DOHH2 (cell line): ENCODE results near the gene SEC31B.

Experiments used
- H3F3A ChIP-seq: fragments of 200-600 bp; sonication (generic), shearing (Covaris generic); 2 replicates; pipeline ENCODE4 v1.6.0; 2016; ENCODE audit warnings: antibody characterized with exemption, mild to moderate bottlenecking; ENCODE audit not compliant: control insufficient read depth, insufficient read depth
- H3K27ac ChIP-seq: fragments of 200-600 bp; sonication (generic); 2 replicates; pipeline ENCODE4 v1.5.1; 2014; ENCODE audit warnings: low read depth, mild to moderate bottlenecking, low read length, moderate library complexity
- H3K27me3 ChIP-seq: fragments of 200-600 bp; sonication (generic); 2 replicates; pipeline ENCODE4 v1.6.1; 2014; ENCODE audit warnings: mild to moderate bottlenecking, low read length, mixed read lengths; ENCODE audit not compliant: control insufficient read depth
- H3K36me3 ChIP-seq: fragments of 200-600 bp; sonication (generic); 2 replicates; pipeline ENCODE4 v1.6.1; 2014; ENCODE audit warnings: mild to moderate bottlenecking, low read length, moderate library complexity, mixed read lengths; ENCODE audit not compliant: control insufficient read depth
- H3K4me1 ChIP-seq: fragments of 200-600 bp; sonication (generic); 2 replicates; pipeline ENCODE4 v1.6.1; 2014; ENCODE audit warnings: mild to moderate bottlenecking, low read length, mixed read lengths; ENCODE audit not compliant: control insufficient read depth
- H3K4me2 ChIP-seq: fragments of 200-600 bp; sonication (generic); 2 replicates; pipeline ENCODE4 v1.6.0; 2014; ENCODE audit warnings: mild to moderate bottlenecking, low read length, moderate library complexity
- H3K4me3 ChIP-seq: fragments of 200-600 bp; sonication (generic); 2 replicates; pipeline ENCODE4 v1.5.1; 2014; ENCODE audit warnings: mild to moderate bottlenecking, low read length, mixed read lengths
- H3K79me2 ChIP-seq: fragments of 200-600 bp; sonication (generic); 2 replicates; pipeline ENCODE4 v1.6.1; 2014; ENCODE audit warnings: mild to moderate bottlenecking, low read length, mixed read lengths; ENCODE audit not compliant: control insufficient read depth
- H3K9me2 ChIP-seq: fragments of 200-600 bp; sonication (generic); replicated peaks from 2 replicates; pipeline ENCODE4 v1.6.1; 2014; ENCODE audit warnings: mild to moderate bottlenecking, low read length, mixed read lengths; ENCODE audit not compliant: control insufficient read depth
- H3K9me3 ChIP-seq: fragments of 200-600 bp; sonication (generic); 2 replicates; pipeline ENCODE4 v1.6.1; 2014; ENCODE audit warnings: antibody characterized with exemption, low read length, mixed read lengths; ENCODE audit not compliant: control insufficient read depth, insufficient read depth
- H4K20me1 ChIP-seq: fragments of 200-600 bp; sonication (generic); 2 replicates; pipeline ENCODE4 v1.6.0; 2014; ENCODE audit warnings: low read depth, mild to moderate bottlenecking, antibody characterized with exemption, low read length, moderate library complexity; ENCODE audit not compliant: control insufficient read depth, insufficient read depth
- CTCF ChIP-seq: fragments of 200-600 bp; sonication (generic); IDR thresholded peaks from one replicate; pipeline ENCODE4 v1.5.1; 2014; ENCODE audit warnings: antibody characterized with exemption, mild to moderate bottlenecking, low read depth, low read length; ENCODE audit not compliant: poor library complexity, severe bottlenecking
- EZH2phosphoT487 ChIP-seq: fragments of 200-600 bp; sonication (generic); IDR thresholded peaks from 2 replicates; pipeline ENCODE4 v1.6.1; 2017; ENCODE audit warnings: borderline replicate concordance, mild to moderate bottlenecking, antibody characterized with exemption, low read length, moderate library complexity, mixed read lengths

Gene SEC31B

GRCh38 chr10:100544950-100545349 lies 25.3 kb upstream of the SEC31B start:
- TF ChIP-seq CTCF: no peak
- TF ChIP-seq EZH2phosphoT487: no peak
- Histone ChIP-seq H3K4me1 (no peaks in the 10 kb centered on the region), H3K9me2 (no peaks in the 10 kb centered on the region), H3K4me2 (no peak overlapping the region), H3F3A (no peaks in the 10 kb centered on the region), H3K79me2 (no peaks in the 10 kb centered on the region), H3K36me3 (peaks cover 82% of the 10 kb centered on the region), H3K9me3 (no peaks in the 10 kb centered on the region), H3K4me3 (no peak overlapping the region), H3K27ac (no peak overlapping the region), H4K20me1 (no peaks in the 10 kb centered on the region), H3K27me3 (no peaks in the 10 kb centered on the region)

GRCh38 chr10:100537475-100537874 lies 17.8 kb upstream of the SEC31B start:
- Histone ChIP-seq H3K36me3 (peaks cover 48% of the 10 kb centered on the region), H3K79me2 (peaks cover 31% of the 10 kb centered on the region), H3K4me2 (peak overlapping the region; percentile 86), H3K9me3 (no peaks in the 10 kb centered on the region), H3K27ac (no peak overlapping the region), H3K4me3 (peak overlapping the region; percentile 87), H3K9me2 (no peaks in the 10 kb centered on the region), H3K27me3 (no peaks in the 10 kb centered on the region), H3K4me1 (peaks cover 31% of the 10 kb centered on the region), H3F3A (0 out of 2 replicates have a peak, but pooled peaks cover 4% of the 10 kb centered on the region), H4K20me1 (no peaks in the 10 kb centered on the region; the same call in 1 of the 2 replicates)
- TF ChIP-seq CTCF (no peak), EZH2phosphoT487 (no peak)

GRCh38 chr10:100535715-100536353 lies 16.2 kb upstream of the SEC31B start, which contains the start of gene HIF1AN:
HIF1AN (plus strand) TSS chr10:100535943; CDS start chr10:100535959, 16 bp downstream.
- Histone ChIP-seq H3K4me2 (peak within 1 kb of the TSS; percentile 86), H3K27ac (no peak within 1 kb of the TSS), H3K4me3 (peak within 1 kb of the TSS; percentile 87), H3K4me1 (peaks cover 31% of the 10 kb centered on the region), H3K9me2 (no peaks in the 10 kb centered on the region), H3K36me3 (peaks cover 37% of the 10 kb centered on the region), H4K20me1 (no peaks in the 10 kb centered on the region; the same call in 1 of the 2 replicates), H3K9me3 (no peaks in the 10 kb centered on the region), H3K79me2 (peaks cover 31% of the 10 kb centered on the region), H3K27me3 (no peaks in the 10 kb centered on the region), H3F3A (peaks cover 9% of the 10 kb centered on the region)
- TF ChIP-seq CTCF (peak; percentile 85), EZH2phosphoT487 (no peak)
